22Rv1 (cell line): Measurements from ENCODE around the gene POLR2I.

Experiments
- H3K27ac ChIP-seq: fragments of 450-650 bp; 2 replicates; pipeline ENCODE4 v1.5.1; 2017
- ZFX ChIP-seq: fragments of 450-650 bp; IDR thresholded peaks from 2 replicates; pipeline ENCODE4 v1.6.1; 2017; ENCODE audit warnings: antibody characterized with exemption, borderline replicate concordance
- TF ChIP-seq, protein P1 (sequence below): fragments of 450-650 bp; IDR thresholded peaks from 2 replicates; pipeline ENCODE4 v1.5.1; 2017; ENCODE audit warnings: mild to moderate bottlenecking

Gene POLR2I

DNA sequence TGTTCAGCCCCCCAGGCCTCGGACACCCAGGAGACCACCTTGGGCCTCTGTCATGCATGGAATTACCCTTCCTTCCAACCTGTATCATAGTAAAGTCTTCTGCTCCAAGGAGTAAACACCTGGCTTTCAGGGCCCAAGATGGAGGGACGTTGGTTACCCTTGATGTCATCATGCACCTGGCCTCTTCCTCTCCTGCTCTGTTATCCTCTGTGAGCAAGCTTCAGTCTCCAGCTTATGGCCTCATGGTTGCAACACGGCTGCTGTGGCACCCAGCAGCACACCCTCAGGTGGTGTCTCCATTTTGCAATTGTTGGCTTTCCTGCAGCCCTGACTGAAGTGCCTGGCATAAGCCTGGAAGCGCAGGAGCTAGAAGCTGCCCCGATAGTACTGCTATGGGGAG, 7.7 kb downstream of the POLR2I start:
- 0 out of 2 replicates have a peak overlapping the region, but pooled peaks have one; percentile 13 for H3K27ac ChIP-seq

DNA sequence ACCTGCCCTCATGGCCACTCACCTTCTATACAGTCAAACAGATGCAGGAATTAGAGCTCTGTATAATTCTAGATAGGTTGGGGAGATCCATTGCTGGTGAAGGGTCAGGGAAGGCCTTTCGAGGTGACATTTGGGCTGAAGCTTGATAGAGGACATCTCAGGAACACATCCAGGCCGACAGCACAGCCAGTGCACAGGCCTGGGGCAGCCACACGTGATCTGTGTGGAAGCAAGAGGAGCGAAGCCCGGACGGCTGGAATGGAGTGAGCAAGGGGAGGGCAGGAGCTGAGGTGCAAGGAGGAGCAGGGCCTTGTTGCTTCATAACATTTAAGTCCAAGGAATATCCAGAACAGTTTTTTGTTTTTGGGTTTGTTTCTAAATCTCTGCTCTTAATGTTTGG, 8.2 kb downstream of the POLR2I start:
- TF ChIP-seq ZFX: no peak
- TF ChIP-seq, protein P1, sequence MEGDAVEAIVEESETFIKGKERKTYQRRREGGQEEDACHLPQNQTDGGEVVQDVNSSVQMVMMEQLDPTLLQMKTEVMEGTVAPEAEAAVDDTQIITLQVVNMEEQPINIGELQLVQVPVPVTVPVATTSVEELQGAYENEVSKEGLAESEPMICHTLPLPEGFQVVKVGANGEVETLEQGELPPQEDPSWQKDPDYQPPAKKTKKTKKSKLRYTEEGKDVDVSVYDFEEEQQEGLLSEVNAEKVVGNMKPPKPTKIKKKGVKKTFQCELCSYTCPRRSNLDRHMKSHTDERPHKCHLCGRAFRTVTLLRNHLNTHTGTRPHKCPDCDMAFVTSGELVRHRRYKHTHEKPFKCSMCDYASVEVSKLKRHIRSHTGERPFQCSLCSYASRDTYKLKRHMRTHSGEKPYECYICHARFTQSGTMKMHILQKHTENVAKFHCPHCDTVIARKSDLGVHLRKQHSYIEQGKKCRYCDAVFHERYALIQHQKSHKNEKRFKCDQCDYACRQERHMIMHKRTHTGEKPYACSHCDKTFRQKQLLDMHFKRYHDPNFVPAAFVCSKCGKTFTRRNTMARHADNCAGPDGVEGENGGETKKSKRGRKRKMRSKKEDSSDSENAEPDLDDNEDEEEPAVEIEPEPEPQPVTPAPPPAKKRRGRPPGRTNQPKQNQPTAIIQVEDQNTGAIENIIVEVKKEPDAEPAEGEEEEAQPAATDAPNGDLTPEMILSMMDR: no peak
- 0 out of 2 replicates have a peak overlapping the region, but pooled peaks have one; percentile 2 for H3K27ac ChIP-seq

More for the DNA sequence above, 7.7 kb downstream of the POLR2I start:
- TF ChIP-seq ZFX: no peak
- TF ChIP-seq, protein P1: no peak

DNA sequence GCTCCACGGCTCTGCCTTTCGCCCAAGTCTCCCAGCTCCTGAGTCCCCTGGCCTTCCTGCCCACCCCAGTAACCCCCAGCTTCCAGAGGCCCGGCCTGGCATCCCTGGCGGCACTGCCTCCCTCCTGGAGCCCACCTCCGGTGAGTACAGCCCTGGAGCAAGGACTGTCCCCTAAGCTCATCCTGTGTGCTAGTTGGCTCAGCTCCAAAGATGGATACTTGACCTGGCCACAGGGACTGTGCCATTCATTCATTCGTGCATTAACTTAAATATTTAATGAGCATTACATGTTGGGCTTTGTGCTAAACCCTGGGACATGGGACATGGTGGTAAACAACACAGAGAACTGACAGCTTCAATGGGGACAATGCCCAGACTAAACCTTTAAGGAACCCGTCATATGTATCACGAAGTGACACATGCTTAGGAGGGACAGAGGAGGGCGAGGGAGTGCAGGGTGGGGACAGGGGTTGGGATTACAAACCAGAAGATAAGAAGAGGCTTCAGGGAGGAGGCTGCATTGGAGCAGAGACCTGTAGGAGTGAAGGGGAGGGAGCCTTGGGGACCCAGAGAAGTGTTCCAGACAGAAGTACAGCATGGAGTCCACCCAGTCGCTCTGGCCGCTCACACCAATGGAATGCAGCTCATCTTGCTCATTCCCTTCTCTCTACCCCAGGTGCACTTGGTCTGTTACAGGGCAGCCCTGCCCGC, 10.7 kb downstream of the POLR2I start:
- H3K27ac ChIP-seq: no peak overlapping the region
- TF ChIP-seq, protein P1: no peak
- no peak for TF ChIP-seq ZFX

DNA sequence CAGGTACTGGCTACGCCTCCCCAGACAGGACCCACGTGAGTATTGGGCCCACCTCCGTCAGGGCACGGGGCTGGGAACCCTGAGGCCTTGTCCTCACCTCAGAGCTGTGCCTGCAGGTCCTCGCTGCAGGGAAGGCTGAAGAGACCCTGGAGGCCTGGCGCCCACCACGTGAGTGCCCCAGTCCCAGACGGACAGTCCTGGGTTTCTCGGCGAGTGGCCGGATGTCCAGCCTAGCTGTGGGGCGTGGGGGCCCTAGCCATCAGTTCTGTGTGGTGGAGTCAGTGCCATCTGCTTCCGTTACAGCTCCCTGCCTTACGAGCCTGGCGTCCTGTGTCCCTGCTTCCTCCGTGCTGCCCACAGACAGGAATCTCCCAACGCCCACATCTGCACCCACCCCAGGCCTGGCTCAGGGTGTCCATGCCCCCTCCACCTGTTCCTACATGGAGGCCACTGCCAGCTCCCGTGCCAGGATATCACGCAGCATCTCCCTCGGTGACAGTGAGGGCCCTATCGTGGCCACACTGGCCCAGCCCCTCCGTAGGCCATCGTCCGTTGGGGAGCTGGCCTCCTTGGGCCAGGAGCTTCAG, 11.5 kb downstream of the POLR2I start:
- H3K27ac ChIP-seq: no peak overlapping the region
- TF ChIP-seq, protein P1: no peak
- no peak for TF ChIP-seq ZFX

DNA sequence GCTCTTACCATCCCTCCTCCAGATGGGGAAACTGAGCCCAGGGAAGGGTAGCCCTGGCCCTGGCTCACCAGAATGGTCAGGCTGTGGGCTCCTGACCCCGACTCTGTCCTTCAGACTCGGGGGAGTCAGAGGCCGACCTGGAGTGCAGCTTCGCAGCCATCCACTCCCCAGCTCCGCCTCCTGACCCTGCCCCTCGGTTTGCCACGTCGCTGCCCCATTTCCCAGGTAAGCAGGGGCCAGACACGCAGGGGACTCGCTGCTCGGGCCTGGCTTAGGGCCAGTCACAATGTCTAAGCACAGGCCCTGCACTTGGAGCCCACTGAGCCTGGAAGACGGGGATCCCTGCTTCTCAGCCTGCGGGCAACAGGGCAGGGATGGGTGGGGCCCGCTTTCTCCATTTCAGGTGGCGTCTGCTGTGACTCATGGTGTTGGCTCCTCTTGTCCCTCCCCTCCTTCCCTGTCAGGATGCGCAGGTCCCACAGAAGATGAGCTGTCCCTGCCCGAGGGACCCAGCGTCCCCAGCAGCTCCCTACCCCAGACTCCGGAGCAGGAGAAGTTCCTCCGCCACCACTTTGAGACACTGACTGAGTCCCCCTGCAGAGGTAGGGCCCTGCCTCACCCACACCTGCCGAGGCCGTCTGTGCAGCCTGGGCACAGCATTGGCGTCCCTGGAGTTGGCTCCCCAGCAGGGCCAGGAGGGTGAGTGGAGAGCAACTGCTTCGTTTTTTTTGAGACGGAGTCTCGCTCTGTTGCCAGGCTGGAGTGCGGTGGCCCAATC, 12.9 kb downstream of the POLR2I start:
- H3K27ac ChIP-seq: no peak overlapping the region
- TF ChIP-seq ZFX: no peak
- TF ChIP-seq, protein P1: no peak

DNA sequence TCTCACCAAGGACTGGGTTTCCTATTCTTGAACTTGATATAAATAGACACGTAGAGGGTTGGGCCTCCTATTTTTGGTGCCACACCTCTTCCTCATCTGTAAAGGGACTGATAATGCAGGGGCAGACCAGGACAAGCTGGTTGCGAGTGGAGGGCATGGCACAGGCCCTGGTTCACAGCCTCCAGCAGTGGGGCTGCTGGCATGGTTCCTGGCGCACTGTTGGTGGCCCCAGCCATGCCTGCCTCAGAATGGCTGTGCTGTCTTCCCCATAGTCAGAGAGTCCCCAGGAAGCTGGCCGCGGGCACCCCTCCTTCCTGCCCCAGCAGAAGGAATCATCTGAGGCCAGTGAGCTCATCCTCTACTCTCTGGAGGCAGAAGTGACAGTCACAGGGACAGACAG, 14.2 kb downstream of the POLR2I start:
- no peak overlapping the region for H3K27ac ChIP-seq
- no peak for TF ChIP-seq ZFX
- TF ChIP-seq, protein P1: no peak
